BJ (cell line): ENCODE measurements around the gene CUX1. TPM values are rescaled to one million over a fixed set of nuclear protein-coding genes. Genes with fewer than 3 reads are reported as not detected.

Experiments
- CTCF ChIA-PET: fragments of 350-600 bp; formaldehyde crosslinking; extraction: SDS; loops from one replicate; lab custom pipeline; 2021; ENCODE audit warnings: antibody characterized with exemption, inconsistent platforms; lab: Yijun Ruan, JAX
- POLR2A ChIA-PET: fragments of 300-600 bp; sonication (Branson Sonifier 250); formaldehyde crosslinking; extraction: SDS; loops from one replicate; lab custom pipeline; 2021; ENCODE audit warnings: antibody characterized with exemption; lab: Charles Lee
- DNase-seq: peaks from one replicate; pipeline ENCODE4 v3.0.0-alpha.2; 2011; ENCODE audit warnings: low read depth
- H3K27me3 ChIP-seq: 2 replicates; pipeline ENCODE4 v1.6.0; 2011; ENCODE audit warnings: low read length; ENCODE audit not compliant: control insufficient read depth, insufficient read depth
- H3K36me3 ChIP-seq: 2 replicates; pipeline ENCODE4 v1.5.1; 2011; ENCODE audit warnings: low read length; ENCODE audit not compliant: control insufficient read depth, insufficient read depth
- H3K4me3 ChIP-seq: 2 replicates; pipeline ENCODE4 v1.5.1; 2011; ENCODE audit warnings: low read depth, mild to moderate bottlenecking, control low read depth, low read length
- polyA plus RNA-seq: library from polyadenylated mRNA; depleted of rRNA; stranded (reverse); fragments of >200 nt; gene quantifications from 2 replicates; pipeline ENCODE4 v1.2.3, GENCODE V29; 2011
- TF ChIP-seq, protein P1 (sequence below): IDR thresholded peaks from 2 replicates; pipeline ENCODE4 v1.5.1; 2011; ENCODE audit warnings: low read depth, mild to moderate bottlenecking, control low read depth, inconsistent platforms, low read length, moderate library complexity; ENCODE audit not compliant: insufficient read depth

The CUX1 gene
- polyA plus RNA-seq, 1 experiment: 36.5 TPM

DNA sequence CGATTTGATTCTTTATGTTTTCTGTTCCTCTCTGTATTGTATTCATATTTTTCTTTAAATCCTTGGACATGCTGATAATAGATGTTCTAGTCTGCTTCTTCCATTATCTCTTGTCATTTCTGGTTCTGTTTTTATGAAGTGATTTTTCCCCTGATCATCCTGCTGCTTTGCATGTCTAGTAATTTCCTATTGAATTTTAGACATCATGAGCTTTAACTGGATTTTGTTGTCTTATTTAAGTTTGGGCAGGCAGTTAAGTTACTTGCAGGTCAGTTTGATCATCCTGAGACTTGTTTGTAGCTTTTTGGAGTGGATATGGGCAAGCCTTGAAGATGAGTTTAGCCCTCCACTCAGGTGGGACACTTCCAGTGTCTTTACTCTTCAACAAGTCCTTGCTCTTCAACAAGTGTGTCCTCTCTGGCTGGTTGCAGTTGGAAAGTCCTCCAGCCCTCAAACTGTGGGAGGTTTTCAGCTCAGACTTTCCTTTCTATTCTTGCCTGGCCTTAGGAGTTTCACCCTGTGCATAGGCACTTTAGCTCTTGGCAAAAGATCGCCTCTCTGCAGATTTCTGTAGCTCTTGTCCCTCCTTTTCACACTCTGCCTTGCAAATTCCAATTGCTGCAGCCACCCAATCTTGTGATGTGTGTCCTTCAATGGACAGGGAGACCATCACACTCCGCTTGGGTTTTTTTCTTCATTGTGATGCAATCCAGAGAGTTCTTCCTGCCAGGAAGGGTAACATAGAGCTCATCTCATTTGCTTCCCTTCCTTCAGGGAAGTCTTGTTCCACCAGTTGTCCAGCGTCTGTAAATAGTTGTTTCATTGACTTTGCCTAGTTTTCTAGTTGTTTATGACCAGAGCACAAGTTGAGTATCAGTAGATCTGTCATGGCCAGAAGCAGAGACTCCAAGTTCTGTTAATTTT lies 272.0 kb downstream of the CUX1 start:
- Histone ChIP-seq H3K4me3 (no peak overlapping the region), H3K27me3 (no peaks in the 10 kb centered on the region), H3K36me3 (no peaks in the 10 kb centered on the region)
- TF ChIP-seq, protein P1, sequence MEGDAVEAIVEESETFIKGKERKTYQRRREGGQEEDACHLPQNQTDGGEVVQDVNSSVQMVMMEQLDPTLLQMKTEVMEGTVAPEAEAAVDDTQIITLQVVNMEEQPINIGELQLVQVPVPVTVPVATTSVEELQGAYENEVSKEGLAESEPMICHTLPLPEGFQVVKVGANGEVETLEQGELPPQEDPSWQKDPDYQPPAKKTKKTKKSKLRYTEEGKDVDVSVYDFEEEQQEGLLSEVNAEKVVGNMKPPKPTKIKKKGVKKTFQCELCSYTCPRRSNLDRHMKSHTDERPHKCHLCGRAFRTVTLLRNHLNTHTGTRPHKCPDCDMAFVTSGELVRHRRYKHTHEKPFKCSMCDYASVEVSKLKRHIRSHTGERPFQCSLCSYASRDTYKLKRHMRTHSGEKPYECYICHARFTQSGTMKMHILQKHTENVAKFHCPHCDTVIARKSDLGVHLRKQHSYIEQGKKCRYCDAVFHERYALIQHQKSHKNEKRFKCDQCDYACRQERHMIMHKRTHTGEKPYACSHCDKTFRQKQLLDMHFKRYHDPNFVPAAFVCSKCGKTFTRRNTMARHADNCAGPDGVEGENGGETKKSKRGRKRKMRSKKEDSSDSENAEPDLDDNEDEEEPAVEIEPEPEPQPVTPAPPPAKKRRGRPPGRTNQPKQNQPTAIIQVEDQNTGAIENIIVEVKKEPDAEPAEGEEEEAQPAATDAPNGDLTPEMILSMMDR: no peak
- ChIA-PET POLR2A (no interaction called here), CTCF (interaction anchor here (0.6 kb wide), 3 partner anchors 202 to 545 kb away, joined by 3 read pairs; no protein-coding TSS in a partner anchor)
- DNase-seq: no peak

DNA sequence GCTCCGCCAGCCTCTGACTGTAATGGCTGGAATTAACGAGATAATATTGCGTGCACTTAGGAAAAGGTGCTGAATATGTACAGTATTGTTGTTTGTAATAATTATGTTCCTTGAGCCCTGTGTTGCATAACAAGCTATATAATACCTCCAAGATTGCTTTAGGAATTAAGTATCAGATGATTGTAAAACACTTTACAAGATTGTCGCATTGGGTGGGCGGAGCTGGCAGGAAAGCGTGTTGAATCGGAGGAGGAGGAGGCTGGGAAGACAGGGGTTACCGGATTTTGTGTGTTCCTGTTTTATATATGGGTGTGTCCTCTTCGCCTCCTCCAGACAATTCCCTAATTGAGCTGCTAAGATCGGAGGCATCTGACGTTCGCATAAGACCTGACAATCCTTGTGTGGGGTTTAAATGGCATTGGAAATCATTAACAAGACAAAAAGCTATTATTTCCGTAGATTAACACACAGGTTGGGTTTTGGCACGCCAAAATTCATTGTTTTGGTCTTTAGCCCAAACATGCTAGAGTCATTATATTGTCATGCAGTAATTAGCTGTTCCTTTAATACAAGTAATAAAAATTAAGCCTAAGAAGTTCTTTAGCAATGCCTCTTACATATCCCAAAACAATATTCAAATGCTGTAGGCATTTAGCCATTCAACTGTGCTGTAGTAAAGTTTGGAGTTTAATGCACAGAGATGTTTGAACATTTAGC lies 276.3 kb downstream of the CUX1 start:
- Histone ChIP-seq H3K27me3 (no peaks in the 10 kb centered on the region), H3K36me3 (no peaks in the 10 kb centered on the region), H3K4me3 (no peak overlapping the region)
- TF ChIP-seq, protein P1: no peak
- CTCF ChIA-PET: interaction anchor here (1.1 kb wide), 1 partner anchor 41 kb away, joined by 3 read pairs; no protein-coding TSS in a partner anchor
- peak; percentile 37 for DNase-seq
- POLR2A ChIA-PET: no interaction called here

DNA sequence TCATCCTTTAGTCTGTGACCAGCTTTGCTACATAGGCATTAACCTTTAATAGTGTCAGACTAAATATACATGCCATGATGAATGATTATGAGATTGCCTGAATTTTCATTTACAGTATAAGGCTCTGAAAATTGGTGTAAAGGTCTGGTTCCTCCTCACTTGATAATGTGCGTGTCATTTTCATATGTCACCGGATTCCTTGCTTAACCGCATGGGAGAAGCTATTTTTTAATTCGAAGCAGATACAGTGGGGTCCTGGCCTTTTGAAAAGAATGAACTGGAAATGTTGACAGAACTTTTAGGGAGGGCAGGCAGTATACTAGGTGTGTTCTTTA lies 276.9 kb downstream of the CUX1 start:
- ChIA-PET POLR2A (no interaction called here), CTCF (interaction anchor here (1.1 kb wide), 1 partner anchor 40 kb away, joined by 3 read pairs; no protein-coding TSS in a partner anchor)
- TF ChIP-seq, protein P1: no peak

DNA sequence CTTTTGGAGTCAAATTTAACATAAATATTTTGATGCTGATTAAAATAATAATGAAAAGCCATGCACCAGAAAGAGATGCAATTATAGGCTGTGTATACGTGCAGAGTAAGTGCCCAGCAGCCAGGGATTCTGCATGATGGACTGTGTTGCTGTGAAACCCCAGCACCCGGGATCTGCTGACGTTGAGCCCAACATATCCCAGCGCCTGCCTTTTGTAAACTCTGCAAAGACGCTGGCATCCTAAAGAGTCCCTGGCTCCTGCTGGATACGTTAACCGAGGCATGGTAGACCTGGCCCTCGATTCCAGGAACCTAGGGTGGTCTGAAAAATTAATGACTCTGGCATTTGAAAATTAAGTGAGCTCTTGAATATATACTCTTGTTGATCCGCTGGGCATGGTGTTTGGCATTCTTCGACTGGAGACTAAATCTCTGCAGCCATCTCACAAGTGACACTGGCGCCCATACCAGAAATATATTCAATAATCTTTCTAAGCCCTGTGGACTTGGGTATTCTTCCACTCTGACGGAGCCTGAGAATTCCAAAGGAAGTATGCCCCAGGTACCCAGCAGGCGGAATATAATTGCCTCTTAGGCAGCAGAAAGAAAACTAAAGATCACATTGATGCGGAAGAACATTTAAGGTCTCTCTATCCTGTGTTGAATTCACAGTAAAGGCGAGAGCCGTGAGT lies 278.0 kb downstream of the CUX1 start:
- H3K36me3 ChIP-seq: no peaks in the 10 kb centered on the region
- ChIA-PET POLR2A (no interaction called here), CTCF (interaction anchor here (1.0 kb wide), 1 partner anchor 277 kb away, joined by 3 read pairs; no protein-coding TSS in a partner anchor)
- no peak overlapping the region for H3K4me3 ChIP-seq
- TF ChIP-seq, protein P1: no peak
- no peaks in the 10 kb centered on the region for H3K27me3 ChIP-seq
- no peak for DNase-seq

More for the DNA sequence above, 276.9 kb downstream of the CUX1 start:
- H3K4me3 ChIP-seq: no peak overlapping the region
- H3K27me3 ChIP-seq: no peaks in the 10 kb centered on the region
- peak; percentile 87 for DNase-seq
- no peaks in the 10 kb centered on the region for H3K36me3 ChIP-seq
